H1 (cell line): ENCODE measurements around the gene DHRS4L2. TPM values are rescaled to one million over a fixed set of nuclear protein-coding genes. Genes with fewer than 3 reads are reported as not detected.
"Not testable (repeated sequence)": the region's sequence is repeated elsewhere in the genome, so short reads cannot be mapped to it uniquely, and the experiment has no call there.

Source experiments
- CTCF ChIA-PET: fragments of 300-600 bp; sonication (Branson Sonifier 250); formaldehyde crosslinking; loops from one replicate; lab custom pipeline; 2021; ENCODE audit not compliant: partially characterized antibody; lab: Charles Lee
- POLR2A ChIA-PET: fragments of 300-600 bp; sonication (Branson Sonifier 250); formaldehyde crosslinking; loops from one replicate; lab custom pipeline; 2021; ENCODE audit warnings: inconsistent platforms; ENCODE audit not compliant: partially characterized antibody; lab: Charles Lee
- DNase-seq, 2 experiments: peaks; one replicate each; pipeline versions ENCODE4 v3.0.0 to v3.0.0-alpha.2; 2010 to 2022; ENCODE audit warnings: low spot score in 2 of 2, low read depth in 1 of 2, mixed read lengths in 1 of 2
- FAIRE-seq: peaks from 2 replicates; lab custom pipeline; 2011; peaks lifted over from hg19 to GRCh38; lab: Jason Lieb, UNC
- H2AFZ ChIP-seq: 2 replicates; pipeline ENCODE4 v1.8.1; 2012; ENCODE audit warnings: low read length, inconsistent platforms
- H2AK5ac ChIP-seq: 2 replicates; pipeline ENCODE4 v1.6.1; 2013; ENCODE audit warnings: low read depth, low read length
- H2BK120ac ChIP-seq: replicated peaks from 2 replicates; pipeline ENCODE3; 2013; ENCODE audit warnings: low read depth, low read length, inconsistent platforms
- H2BK12ac ChIP-seq: 2 replicates; pipeline ENCODE4 v1.6.1; 2013; ENCODE audit warnings: low read depth, low read length
- H2BK15ac ChIP-seq: 2 replicates; pipeline ENCODE4 v1.6.1; 2013; ENCODE audit warnings: low read length
- H2BK20ac ChIP-seq: 2 replicates; pipeline ENCODE4 v1.6.1; 2013; ENCODE audit warnings: low read length
- H2BK5ac ChIP-seq: 2 replicates; pipeline ENCODE4 v1.6.1; 2013; ENCODE audit warnings: low read depth, low read length
- H3K14ac ChIP-seq: 2 replicates; pipeline ENCODE4 v1.6.1; 2013; ENCODE audit warnings: inconsistent platforms; ENCODE audit not compliant: insufficient read length
- H3K18ac ChIP-seq: 2 replicates; pipeline ENCODE4 v1.6.1; 2013; ENCODE audit warnings: low read length; ENCODE audit errors: extremely low read depth
- H3K23ac ChIP-seq: 2 replicates; pipeline ENCODE4 v1.6.1; 2013; ENCODE audit warnings: inconsistent platforms; ENCODE audit not compliant: insufficient read length
- H3K23me2 ChIP-seq: 2 replicates; pipeline ENCODE4 v1.6.1; 2013; ENCODE audit warnings: low read depth, low read length
- H3K27ac ChIP-seq: 2 replicates; pipeline ENCODE4 v1.6.1; 2011; ENCODE audit warnings: low read depth, low read length, inconsistent platforms
- H3K27me3 ChIP-seq, 4 experiments: replicated peaks in 1 of 4; 1 replicate in 1 of 4; 2 replicates in 3 of 4; pipeline versions ENCODE4 v1.6.1 to v1.8.1; 2011 to 2013; ENCODE audit warnings: low read length in 3 of 4, mild to moderate bottlenecking in 3 of 4, inconsistent platforms in 2 of 4, mixed read lengths in 2 of 4, moderate library complexity in 1 of 4; ENCODE audit not compliant: control insufficient read depth in 3 of 4, insufficient read depth in 3 of 4; ENCODE audit errors: extremely low read depth in 1 of 4
- H3K36me3 ChIP-seq, 4 experiments: 2 replicates each; pipeline versions ENCODE4 v1.6.1 to v1.8.1; 2011 to 2013; ENCODE audit warnings: mild to moderate bottlenecking in 4 of 4, low read length in 3 of 4, moderate library complexity in 2 of 4, control low read depth in 1 of 4, inconsistent platforms in 1 of 4; ENCODE audit not compliant: insufficient read depth in 4 of 4, control insufficient read depth in 2 of 4
- H3K4ac ChIP-seq: replicated peaks from 2 replicates; pipeline ENCODE3; 2013; ENCODE audit warnings: low read length, low read depth, mixed read lengths, inconsistent platforms; ENCODE audit not compliant: insufficient read length
- H3K4me1 ChIP-seq, 4 experiments: replicated peaks in 1 of 4; 1 replicate in 1 of 4; 2 replicates in 3 of 4; pipeline versions ENCODE4 v1.6.1 to v1.8.1; 2011 to 2013; ENCODE audit warnings: low read length in 3 of 4, inconsistent platforms in 2 of 4, mixed read lengths in 1 of 4; ENCODE audit not compliant: insufficient read depth in 4 of 4, control insufficient read depth in 3 of 4
- H3K4me2 ChIP-seq, 2 experiments: 2 replicates each; pipeline versions ENCODE4 v1.6.1 to v1.8.1; 2011 to 2013; ENCODE audit warnings: low read depth in 2 of 2, low read length in 2 of 2, control low read depth in 1 of 2, inconsistent platforms in 1 of 2, mild to moderate bottlenecking in 1 of 2; ENCODE audit not compliant: insufficient read depth in 1 of 2
- H3K4me3 ChIP-seq, 4 experiments: fragments of 200-600, 300-600 bp in 1 of 4; sonication (generic), shearing (Covaris generic), sonication (Bioruptor Twin) in 1 of 4; 2 replicates each; pipeline versions ENCODE4 v1.5.1 to v1.8.1; 2011 to 2016; ENCODE audit warnings: low read length in 4 of 4, low read depth in 3 of 4, control low read depth in 2 of 4, inconsistent platforms in 2 of 4, mild to moderate bottlenecking in 2 of 4, mixed read lengths in 1 of 4, moderate library complexity in 1 of 4; ENCODE audit not compliant: insufficient read depth in 2 of 4; ENCODE audit errors: extremely low read depth in 1 of 4
- H3K56ac ChIP-seq: replicated peaks from 2 replicates; pipeline ENCODE3; 2013; ENCODE audit warnings: low read depth, mild to moderate bottlenecking, mixed read lengths, low read length, inconsistent platforms; ENCODE audit not compliant: insufficient read length
- H3K79me1 ChIP-seq: 2 replicates; pipeline ENCODE4 v1.6.1; 2013; ENCODE audit warnings: low read depth, low read length, control low read depth
- H3K79me2 ChIP-seq, 2 experiments: 2 replicates each; pipeline versions ENCODE4 v1.6.1 to v1.8.1; 2012 to 2013; ENCODE audit warnings: low read length in 2 of 2, mild to moderate bottlenecking in 2 of 2, inconsistent platforms in 1 of 2; ENCODE audit not compliant: insufficient read depth in 2 of 2, control insufficient read depth in 1 of 2
- H3K9ac ChIP-seq, 4 experiments: replicated peaks in 1 of 4; 1 replicate in 1 of 4; 2 replicates in 3 of 4; pipeline versions ENCODE4 v1.6.1 to v1.8.1; 2011 to 2013; ENCODE audit warnings: low read depth in 3 of 4, low read length in 3 of 4, control low read depth in 2 of 4, mild to moderate bottlenecking in 2 of 4, moderate library complexity in 2 of 4, inconsistent platforms in 1 of 4; ENCODE audit errors: extremely low read depth in 1 of 4
- H3K9me3 ChIP-seq, 2 experiments: 2 replicates each; pipeline versions ENCODE4 v1.6.1 to v1.8.1; 2012 to 2013; ENCODE audit warnings: mild to moderate bottlenecking in 2 of 2, moderate library complexity in 2 of 2, control low read depth in 1 of 2, inconsistent platforms in 1 of 2, low read depth in 1 of 2, low read length in 1 of 2, mixed read lengths in 1 of 2; ENCODE audit not compliant: insufficient read depth in 2 of 2
- H4K20me1 ChIP-seq, 2 experiments: replicated peaks in 1 of 2; 2 replicates each; pipeline versions ENCODE3 to v1.8.1; 2011 to 2013; ENCODE audit warnings: inconsistent platforms in 2 of 2, low read length in 2 of 2, mild to moderate bottlenecking in 1 of 2; ENCODE audit not compliant: insufficient read depth in 2 of 2, control insufficient read depth in 1 of 2
- H4K5ac ChIP-seq: 2 replicates; pipeline ENCODE4 v1.6.1; 2013; ENCODE audit warnings: low read length, low read depth, mixed read lengths, inconsistent platforms; ENCODE audit not compliant: insufficient read length
- H4K8ac ChIP-seq: 2 replicates; pipeline ENCODE4 v1.8.0; 2013; ENCODE audit warnings: mild to moderate bottlenecking, moderate library complexity, low read length, inconsistent platforms; ENCODE audit not compliant: insufficient read depth; ENCODE audit errors: extremely low read depth
- H4K91ac ChIP-seq: replicated peaks from 2 replicates; pipeline ENCODE3; 2013; ENCODE audit warnings: low read length, mixed read lengths, inconsistent platforms; ENCODE audit not compliant: insufficient read length
- WGBS, 2 experiments: shearing (Covaris generic) in 1 of 2; methylation state at CpG; one replicate each; pipeline versions ENCODE4 v1.1.6 to v1.1.7; 2013 to 2015; ENCODE audit warnings: low lambda C conversion rate in 2 of 2, mixed read lengths in 2 of 2, inconsistent platforms in 1 of 2, low coverage in 1 of 2, missing lambda C conversion rate in 1 of 2; ENCODE audit not compliant: insufficient replicate concordance in 2 of 2, insufficient coverage in 1 of 2, insufficient read length in 1 of 2; ENCODE audit errors: extremely low coverage in 1 of 2, missing lambda C conversion rate in 1 of 2; 5-methylcytosine and 5-hydroxymethylcytosine counted together
- polyA plus RNA-seq, 7 experiments: library from polyadenylated mRNA; depleted of rRNA in 3 of 7; stranded (reverse) in 5 of 7; unstranded in 2 of 7; fragments of >200 nt in 5 of 7; fragments of 200-250 nt in 2 of 7; gene quantifications; 1 replicate in 5 of 7; 2 replicates in 1 of 7; 4 replicates in 1 of 7; pipeline versions ENCODE4 v1.2.1 to v1.2.3, GENCODE V29; 2011 to 2013; ENCODE audit warnings: missing spikeins in 2 of 7, mixed read lengths in 2 of 7
- total RNA-seq: library from RNA; stranded (reverse); fragmentation: NEBNext Ultra II Directional; extraction: Animal tissue kit (Norgen Biotek cat#: 25700); gene quantifications from 2 replicates; pipeline ENCODE4 v1.2.1, GENCODE V29; 2021

Gene DHRS4L2
- total and polyA plus RNA-seq, 2 of the 8 experiments (the other 6 are each of a cell fraction or from before 2014, with no cell fraction given) = 12.3 to 15.4 TPM

GRCh38 chr14:23981951-23982813 lies 6.5 kb upstream of the DHRS4L2 start:
- H4K8ac ChIP-seq, H3K4me2 ChIP-seq, H2BK120ac ChIP-seq, H4K91ac ChIP-seq, H3K23ac ChIP-seq, CTCF ChIA-PET, H3K36me3 ChIP-seq, H3K56ac ChIP-seq, H3K4ac ChIP-seq, H2BK20ac ChIP-seq, H3K27me3 ChIP-seq, H3K79me1 ChIP-seq, H2AFZ ChIP-seq, H3K9me3 ChIP-seq, H2BK12ac ChIP-seq, FAIRE-seq, H3K27ac ChIP-seq, DNase-seq, H3K23me2 ChIP-seq, H3K4me1 ChIP-seq, H3K9ac ChIP-seq, H4K20me1 ChIP-seq, H2BK15ac ChIP-seq, H2BK5ac ChIP-seq, H3K14ac ChIP-seq, H3K79me2 ChIP-seq, H3K4me3 ChIP-seq, H2AK5ac ChIP-seq, H3K18ac ChIP-seq, H4K5ac ChIP-seq: not testable (repeated sequence)
- POLR2A ChIA-PET = interaction anchor here (0.6 kb wide), 1 partner anchor 287 kb away, joined by 3 read pairs; no protein-coding TSS in a partner anchor
- 88% methylated on average over 10 of the region's 10 CpGs; no CpG with 5 or more reads in 1 of the 2 experiments for WGBS, 2 experiments
